Measurements from ENCODE around the gene DAB2IP.

Gene DAB2IP

DNA sequence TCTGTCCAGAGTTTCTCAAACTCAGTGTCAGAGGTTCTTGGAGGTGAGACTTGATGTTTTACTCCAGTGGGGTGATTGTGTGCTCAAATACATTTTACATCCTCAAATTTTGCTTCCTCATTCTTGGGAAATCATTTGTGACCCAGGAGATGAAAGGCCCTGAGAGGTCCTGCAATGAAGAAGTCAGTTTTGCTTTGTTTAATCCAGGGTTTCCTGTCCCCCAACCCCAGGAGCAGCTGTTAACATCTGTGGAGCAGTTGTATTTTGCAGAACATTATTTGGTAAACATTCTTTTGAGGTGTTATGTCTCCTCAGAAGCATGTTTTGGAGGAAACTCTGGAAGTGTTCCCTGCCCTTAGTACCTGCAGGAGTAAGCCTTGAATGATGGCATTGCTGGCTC lies 59.8 kb downstream of the DAB2IP start (continued):
- TF ChIP-seq, protein P1, sequence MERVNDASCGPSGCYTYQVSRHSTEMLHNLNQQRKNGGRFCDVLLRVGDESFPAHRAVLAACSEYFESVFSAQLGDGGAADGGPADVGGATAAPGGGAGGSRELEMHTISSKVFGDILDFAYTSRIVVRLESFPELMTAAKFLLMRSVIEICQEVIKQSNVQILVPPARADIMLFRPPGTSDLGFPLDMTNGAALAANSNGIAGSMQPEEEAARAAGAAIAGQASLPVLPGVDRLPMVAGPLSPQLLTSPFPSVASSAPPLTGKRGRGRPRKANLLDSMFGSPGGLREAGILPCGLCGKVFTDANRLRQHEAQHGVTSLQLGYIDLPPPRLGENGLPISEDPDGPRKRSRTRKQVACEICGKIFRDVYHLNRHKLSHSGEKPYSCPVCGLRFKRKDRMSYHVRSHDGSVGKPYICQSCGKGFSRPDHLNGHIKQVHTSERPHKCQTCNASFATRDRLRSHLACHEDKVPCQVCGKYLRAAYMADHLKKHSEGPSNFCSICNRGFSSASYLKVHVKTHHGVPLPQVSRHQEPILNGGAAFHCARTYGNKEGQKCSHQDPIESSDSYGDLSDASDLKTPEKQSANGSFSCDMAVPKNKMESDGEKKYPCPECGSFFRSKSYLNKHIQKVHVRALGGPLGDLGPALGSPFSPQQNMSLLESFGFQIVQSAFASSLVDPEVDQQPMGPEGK (tag by site-specific recombination; IDR thresholded peaks at IDR 0.05): no peak
- TF ChIP-seq HOXA7 (CRISPR knock-in tag; IDR thresholded peaks at IDR 0.05; ENCODE audit: borderline replicate concordance) (no peak), ZNF792 (tag by site-specific recombination; IDR thresholded peaks at IDR 0.05) (no peak), KLF8 (tag by site-specific recombination; IDR thresholded peaks at IDR 0.05) (no peak), KLF1 (tag by site-specific recombination; IDR thresholded peaks at IDR 0.05) (no peak)
- TF ChIP-seq, protein P2, sequence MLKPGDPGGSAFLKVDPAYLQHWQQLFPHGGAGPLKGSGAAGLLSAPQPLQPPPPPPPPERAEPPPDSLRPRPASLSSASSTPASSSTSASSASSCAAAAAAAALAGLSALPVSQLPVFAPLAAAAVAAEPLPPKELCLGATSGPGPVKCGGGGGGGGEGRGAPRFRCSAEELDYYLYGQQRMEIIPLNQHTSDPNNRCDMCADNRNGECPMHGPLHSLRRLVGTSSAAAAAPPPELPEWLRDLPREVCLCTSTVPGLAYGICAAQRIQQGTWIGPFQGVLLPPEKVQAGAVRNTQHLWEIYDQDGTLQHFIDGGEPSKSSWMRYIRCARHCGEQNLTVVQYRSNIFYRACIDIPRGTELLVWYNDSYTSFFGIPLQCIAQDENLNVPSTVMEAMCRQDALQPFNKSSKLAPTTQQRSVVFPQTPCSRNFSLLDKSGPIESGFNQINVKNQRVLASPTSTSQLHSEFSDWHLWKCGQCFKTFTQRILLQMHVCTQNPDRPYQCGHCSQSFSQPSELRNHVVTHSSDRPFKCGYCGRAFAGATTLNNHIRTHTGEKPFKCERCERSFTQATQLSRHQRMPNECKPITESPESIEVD (tag by site-specific recombination; IDR thresholded peaks at IDR 0.05): no peak

DNA sequence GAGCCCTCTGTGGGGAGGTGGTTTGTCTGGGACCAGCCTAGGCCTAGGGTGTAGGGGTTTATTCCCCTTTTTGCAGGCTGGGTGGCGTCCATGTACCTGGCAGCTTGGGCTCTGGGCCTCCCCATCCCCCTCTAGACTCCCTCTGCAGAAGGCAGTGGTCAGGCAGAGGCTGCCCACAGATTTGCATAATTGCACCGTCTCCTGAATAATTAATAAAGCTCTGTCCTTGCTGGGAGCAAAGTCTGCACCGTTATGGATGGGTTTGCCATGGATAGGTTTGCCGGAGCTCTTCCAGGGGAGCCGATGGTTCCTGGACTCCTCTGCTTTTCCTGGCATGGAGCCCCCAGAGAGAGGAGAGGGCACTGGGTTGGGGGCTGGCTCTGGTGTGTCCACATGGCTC lies 60.4 kb downstream of the DAB2IP start:
- Histone ChIP-seq H3K36me3 (ENCODE audit: control insufficient read depth in 2 of 2, insufficient read depth in 1 of 2, low read length in 2 of 2) (peaks cover 0 to 10% of the 10 kb centered on the region in 2 experiments; a peak in 1 of 3 replicates), H3K4me3 (ENCODE audit: low read depth, low read length) (no peak overlapping the region), H3K27ac (ENCODE audit: extremely low read depth, low read depth, low read length) (no peak overlapping the region), H3K9me3 (ENCODE audit: control insufficient read depth, insufficient read depth, low read depth, low read length) (no peaks in the 10 kb centered on the region), H3K4me1 (ENCODE audit: control insufficient read depth, insufficient read depth, low read length) (no peaks in the 10 kb centered on the region)
- POLR2A ChIA-PET: interaction anchor here (0.5 kb wide), 1 partner anchor 144 kb away, joined by 6 read pairs; no protein-coding TSS in a partner anchor
- CTCF ChIA-PET: interaction anchor here (0.6 to 1.4 kb wide), 3 partner anchors 16 to 391 kb away, joined by 3 to 9 read pairs (median 4); no protein-coding TSS in a partner anchor
- TF ChIP-seq REPIN1 (tag by site-specific recombination; IDR thresholded peaks at IDR 0.05; ENCODE audit: low read depth) (no peak), ZNF202 (tag by site-specific recombination; IDR thresholded peaks at IDR 0.05; ENCODE audit: borderline replicate concordance) (no peak), ZNF311 (tag by site-specific recombination; IDR thresholded peaks at IDR 0.05; ENCODE audit: borderline replicate concordance) (no peak), ZNF133 (tag by site-specific recombination; IDR thresholded peaks at IDR 0.05) (no peak), ZNF621 (tag by site-specific recombination; IDR thresholded peaks at IDR 0.05) (no peak)
- TF ChIP-seq, protein P3, sequence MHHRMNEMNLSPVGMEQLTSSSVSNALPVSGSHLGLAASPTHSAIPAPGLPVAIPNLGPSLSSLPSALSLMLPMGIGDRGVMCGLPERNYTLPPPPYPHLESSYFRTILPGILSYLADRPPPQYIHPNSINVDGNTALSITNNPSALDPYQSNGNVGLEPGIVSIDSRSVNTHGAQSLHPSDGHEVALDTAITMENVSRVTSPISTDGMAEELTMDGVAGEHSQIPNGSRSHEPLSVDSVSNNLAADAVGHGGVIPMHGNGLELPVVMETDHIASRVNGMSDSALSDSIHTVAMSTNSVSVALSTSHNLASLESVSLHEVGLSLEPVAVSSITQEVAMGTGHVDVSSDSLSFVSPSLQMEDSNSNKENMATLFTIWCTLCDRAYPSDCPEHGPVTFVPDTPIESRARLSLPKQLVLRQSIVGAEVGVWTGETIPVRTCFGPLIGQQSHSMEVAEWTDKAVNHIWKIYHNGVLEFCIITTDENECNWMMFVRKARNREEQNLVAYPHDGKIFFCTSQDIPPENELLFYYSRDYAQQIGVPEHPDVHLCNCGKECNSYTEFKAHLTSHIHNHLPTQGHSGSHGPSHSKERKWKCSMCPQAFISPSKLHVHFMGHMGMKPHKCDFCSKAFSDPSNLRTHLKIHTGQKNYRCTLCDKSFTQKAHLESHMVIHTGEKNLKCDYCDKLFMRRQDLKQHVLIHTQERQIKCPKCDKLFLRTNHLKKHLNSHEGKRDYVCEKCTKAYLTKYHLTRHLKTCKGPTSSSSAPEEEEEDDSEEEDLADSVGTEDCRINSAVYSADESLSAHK (tag by site-specific recombination; IDR thresholded peaks at IDR 0.05): no peak

DNA sequence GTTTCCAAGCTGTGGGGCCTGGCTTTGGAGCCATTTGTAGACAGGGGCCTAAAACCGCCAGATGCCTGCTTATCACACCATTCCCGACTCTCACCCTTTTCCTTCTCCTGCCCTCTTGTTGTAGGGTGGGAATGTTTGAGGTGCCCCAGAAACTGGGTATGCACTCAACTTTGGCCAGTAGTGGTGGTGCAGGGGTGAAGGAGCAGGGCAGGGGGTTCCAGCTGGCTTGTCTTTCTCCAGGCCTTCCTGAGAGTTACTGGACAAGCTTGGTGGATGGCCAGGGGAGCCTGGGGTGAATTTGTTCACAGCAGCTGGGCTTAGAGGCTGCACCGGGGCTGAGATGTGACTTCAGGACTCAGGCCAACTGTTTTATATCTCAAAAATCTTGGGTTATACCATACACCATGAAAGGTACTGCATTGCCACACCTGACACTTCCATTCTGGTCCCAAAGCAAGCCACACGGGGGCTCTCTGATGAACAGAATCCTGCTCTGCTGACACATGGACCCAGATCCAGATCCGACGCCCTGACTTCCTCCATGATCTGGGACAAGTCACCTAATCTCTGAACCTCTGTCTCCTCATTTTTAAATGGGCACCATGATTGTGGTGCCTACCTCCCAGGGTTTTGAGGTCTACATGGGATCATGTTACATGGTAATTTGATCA lies 62.1 kb downstream of the DAB2IP start:
- TF ChIP-seq, protein P4, sequence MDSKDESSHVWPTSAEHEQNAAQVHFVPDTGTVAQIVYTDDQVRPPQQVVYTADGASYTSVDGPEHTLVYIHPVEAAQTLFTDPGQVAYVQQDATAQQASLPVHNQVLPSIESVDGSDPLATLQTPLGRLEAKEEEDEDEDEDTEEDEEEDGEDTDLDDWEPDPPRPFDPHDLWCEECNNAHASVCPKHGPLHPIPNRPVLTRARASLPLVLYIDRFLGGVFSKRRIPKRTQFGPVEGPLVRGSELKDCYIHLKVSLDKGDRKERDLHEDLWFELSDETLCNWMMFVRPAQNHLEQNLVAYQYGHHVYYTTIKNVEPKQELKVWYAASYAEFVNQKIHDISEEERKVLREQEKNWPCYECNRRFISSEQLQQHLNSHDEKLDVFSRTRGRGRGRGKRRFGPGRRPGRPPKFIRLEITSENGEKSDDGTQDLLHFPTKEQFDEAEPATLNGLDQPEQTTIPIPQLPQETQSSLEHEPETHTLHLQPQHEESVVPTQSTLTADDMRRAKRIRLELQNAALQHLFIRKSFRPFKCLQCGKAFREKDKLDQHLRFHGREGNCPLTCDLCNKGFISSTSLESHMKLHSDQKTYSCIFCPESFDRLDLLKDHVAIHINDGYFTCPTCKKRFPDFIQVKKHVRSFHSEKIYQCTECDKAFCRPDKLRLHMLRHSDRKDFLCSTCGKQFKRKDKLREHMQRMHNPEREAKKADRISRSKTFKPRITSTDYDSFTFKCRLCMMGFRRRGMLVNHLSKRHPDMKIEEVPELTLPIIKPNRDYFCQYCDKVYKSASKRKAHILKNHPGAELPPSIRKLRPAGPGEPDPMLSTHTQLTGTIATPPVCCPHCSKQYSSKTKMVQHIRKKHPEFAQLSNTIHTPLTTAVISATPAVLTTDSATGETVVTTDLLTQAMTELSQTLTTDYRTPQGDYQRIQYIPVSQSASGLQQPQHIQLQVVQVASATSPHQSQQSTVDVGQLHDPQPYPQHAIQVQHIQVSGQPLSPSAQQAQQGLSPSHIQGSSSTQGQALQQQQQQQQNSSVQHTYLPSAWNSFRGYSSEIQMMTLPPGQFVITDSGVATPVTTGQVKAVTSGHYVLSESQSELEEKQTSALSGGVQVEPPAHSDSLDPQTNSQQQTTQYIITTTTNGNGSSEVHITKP (tag by site-specific recombination; IDR thresholded peaks at IDR 0.05): peak; percentile 35
- no peak for TF ChIP-seq ZNF2 (tag by site-specific recombination; IDR thresholded peaks at IDR 0.05)
- POLR2A ChIA-PET: no interaction called here
- Histone ChIP-seq H3K4me3 (ENCODE audit: low read depth, low read length) (no peak overlapping the region), H3K36me3 (ENCODE audit: control insufficient read depth in 2 of 2, insufficient read depth in 1 of 2, low read length in 2 of 2) (peaks cover 0 to 10% of the 10 kb centered on the region in 2 experiments; a peak in 1 of 3 replicates), H3K27ac (ENCODE audit: extremely low read depth, low read depth, low read length) (no peak overlapping the region), H3K9me3 (ENCODE audit: control insufficient read depth, insufficient read depth, low read depth, low read length) (no peaks in the 10 kb centered on the region), H3K4me1 (ENCODE audit: control insufficient read depth, insufficient read depth, low read length) (no peaks in the 10 kb centered on the region)
- CTCF ChIA-PET: interaction anchor here (1.6 kb wide), 1 partner anchor 18 kb away, joined by 6 read pairs; no protein-coding TSS in a partner anchor
